Spinal cord (tissue), 10 donors: ENCODE measurements around the gene DNAJB2. TPM values are rescaled to one million over a fixed set of nuclear protein-coding genes. Genes with fewer than 3 reads are reported as not detected.
"Not testable (repeated sequence)": the region's sequence is repeated elsewhere in the genome, so short reads cannot be mapped to it uniquely, and the experiment has no call there.

ENCODE experiments used
- DNase-seq, 6 donors: peaks; one replicate each; pipeline versions ENCODE4 v3.0.0 to v3.0.0-alpha.2; 2013 to 2015; ENCODE audit warnings: low spot score in 6 of 6, low read depth in 4 of 6
- H3K27ac ChIP-seq: one replicate; pipeline ENCODE4 v1.5.1; 2013; ENCODE audit warnings: low read depth, low read length, control low read depth
- H3K27me3 ChIP-seq: one replicate; pipeline ENCODE4 v1.6.1; 2013; ENCODE audit warnings: low read length; ENCODE audit not compliant: control insufficient read depth, insufficient read depth
- H3K36me3 ChIP-seq: one replicate; pipeline ENCODE4 v1.6.1; 2013; ENCODE audit warnings: low read length; ENCODE audit not compliant: control insufficient read depth, insufficient read depth
- H3K4me1 ChIP-seq: one replicate; pipeline ENCODE4 v1.6.1; 2013; ENCODE audit warnings: low read length; ENCODE audit not compliant: control insufficient read depth, insufficient read depth
- H3K4me3 ChIP-seq: one replicate; pipeline ENCODE4 v1.5.1; 2013; ENCODE audit warnings: low read depth, low read length, control low read depth
- H3K9me3 ChIP-seq: one replicate; pipeline ENCODE4 v1.6.1; 2013; ENCODE audit warnings: low read length; ENCODE audit not compliant: control insufficient read depth, insufficient read depth
- WGBS: methylation state at CpG from one replicate; pipeline ENCODE4 v1.1.5; 2013; ENCODE audit warnings: missing lambda C conversion rate; ENCODE audit not compliant: insufficient coverage; 5-methylcytosine and 5-hydroxymethylcytosine counted together
- polyA plus RNA-seq, 2 donors: library from polyadenylated mRNA; unstranded; fragments of 120-200 nt; gene quantifications; one replicate each; pipeline ENCODE4 v1.2.1, GENCODE V29; 2013; ENCODE audit not compliant: insufficient read length in 2 of 2
- total RNA-seq, 2 donors: library from RNA; depleted of rRNA in 1 of 2; stranded (reverse); fragments of 120-200 nt in 1 of 2; fragments of >200 nt in 1 of 2; gene quantifications; one replicate each; pipeline versions ENCODE4 v1.2.3 to v1.2.4, GENCODE V29; 2013 to 2014
- donor health status: healthy.

DNAJB2 gene
- total and polyA plus RNA-seq, 4 donors, result 81.5 to 186 (median 132) TPM

- no peak for DNase-seq
- no peak overlapping the region for H3K4me3 ChIP-seq
- H3K4me1 ChIP-seq, result peaks cover 70% of the 10 kb centered on the region
- H3K9me3 ChIP-seq, result no peaks in the 10 kb centered on the region
- H3K36me3 ChIP-seq, result peaks cover 58% of the 10 kb centered on the region
- WGBS, result 58% methylated on average over 8 of the region's 8 CpGs
- H3K27ac ChIP-seq, result no peak overlapping the region
- no peaks in the 10 kb centered on the region for H3K27me3 ChIP-seq
These were observed 2.4 kb downstream of the DNAJB2 start for GRCh38 chr2:219281588-219281987.

GRCh38 chr2:219282375-219282774, 3.2 kb downstream of the DNAJB2 start:
- H3K27ac ChIP-seq, result peak overlapping the region; percentile 57
- 100% methylated on average over 1 of the region's 5 CpGs for WGBS
- no peak overlapping the region for H3K4me3 ChIP-seq
- no peaks in the 10 kb centered on the region for H3K9me3 ChIP-seq
- peaks cover 63% of the 10 kb centered on the region for H3K36me3 ChIP-seq
- peaks cover 77% of the 10 kb centered on the region for H3K4me1 ChIP-seq
- no peak for DNase-seq
- H3K27me3 ChIP-seq, result no peaks in the 10 kb centered on the region

- H3K4me1 ChIP-seq, result peaks cover 73% of the 10 kb centered on the region
- H3K36me3 ChIP-seq, result peaks cover 66% of the 10 kb centered on the region
- no peak overlapping the region for H3K4me3 ChIP-seq
- 94% methylated on average over 11 of the region's 17 CpGs for WGBS
- peak overlapping the region; percentile 57 for H3K27ac ChIP-seq
- no peaks in the 10 kb centered on the region for H3K9me3 ChIP-seq
- no peaks in the 10 kb centered on the region for H3K27me3 ChIP-seq
- no peak for DNase-seq
These were observed 3.9 kb downstream of the DNAJB2 start for GRCh38 chr2:219282943-219283581.

GRCh38 chr2:219284501-219285372, 5.6 kb downstream of the DNAJB2 start:
- peaks cover 68% of the 10 kb centered on the region for H3K4me1 ChIP-seq
- H3K27ac ChIP-seq, result peak overlapping the region; percentile 67
- no peaks in the 10 kb centered on the region for H3K9me3 ChIP-seq
- DNase-seq, result no peak
- H3K4me3 ChIP-seq, result no peak overlapping the region
- 88% methylated on average over 12 of the region's 16 CpGs for WGBS
- H3K36me3 ChIP-seq, result peaks cover 72% of the 10 kb centered on the region
- H3K27me3 ChIP-seq, result no peaks in the 10 kb centered on the region

GRCh38 chr2:219285373-219285735, 6.2 kb downstream of the DNAJB2 start:
- WGBS, result 83% methylated on average over 4 of the region's 12 CpGs
- no peak for DNase-seq
- no peaks in the 10 kb centered on the region for H3K27me3 ChIP-seq
- peak overlapping the region; percentile 67 for H3K27ac ChIP-seq
- H3K4me1 ChIP-seq, result peaks cover 68% of the 10 kb centered on the region
- no peak overlapping the region for H3K4me3 ChIP-seq
- peaks cover 74% of the 10 kb centered on the region for H3K36me3 ChIP-seq
- H3K9me3 ChIP-seq, result no peaks in the 10 kb centered on the region

GRCh38 chr2:219285894-219286425, 6.8 kb downstream of the DNAJB2 start:
- Histone ChIP-seq H3K4me1 (peaks cover 68% of the 10 kb centered on the region), H3K9me3 (no peaks in the 10 kb centered on the region), H3K27me3 (no peaks in the 10 kb centered on the region), H3K36me3 (peaks cover 75% of the 10 kb centered on the region), H3K4me3 (no peak overlapping the region), H3K27ac (peak overlapping the region; percentile 76)
- peak in 2 of 6 donors; percentile 79 to 80 for DNase-seq
- WGBS, result 30% methylated on average over 9 of the region's 17 CpGs

GRCh38 chr2:219286436-219287115, 7.4 kb downstream of the DNAJB2 start:
- Histone ChIP-seq H3K36me3 (peaks cover 69% of the 10 kb centered on the region), H3K9me3 (no peaks in the 10 kb centered on the region), H3K27me3 (no peaks in the 10 kb centered on the region), H3K4me3 (no peak overlapping the region), H3K27ac (peak overlapping the region; percentile 76), H3K4me1 (peaks cover 65% of the 10 kb centered on the region)
- WGBS, result 76% methylated on average over 10 of the region's 12 CpGs
- DNase-seq, result peak in 1 of 6 donors; percentile 32

GRCh38 chr2:219287116-219287440, 7.9 kb downstream of the DNAJB2 start:
- not testable (repeated sequence) for H3K27me3 ChIP-seq, H3K4me3 ChIP-seq, H3K9me3 ChIP-seq, DNase-seq
- peaks cover 60% of the 10 kb centered on the region for H3K4me1 ChIP-seq
- H3K27ac ChIP-seq, result peak overlapping the region; percentile 76
- peaks cover 64% of the 10 kb centered on the region for H3K36me3 ChIP-seq
- 85% methylated on average over 4 of the region's 6 CpGs for WGBS

GRCh38 chr2:219287580-219288265, 8.6 kb downstream of the DNAJB2 start:
- Histone ChIP-seq H3K27me3 (no peaks in the 10 kb centered on the region), H3K36me3 (peaks cover 62% of the 10 kb centered on the region)

More at GRCh38 chr2:219287580-219288265, 8.6 kb downstream of the DNAJB2 start:
- WGBS, result 84% methylated on average over 9 of the region's 10 CpGs
- DNase-seq, result no peak
- Histone ChIP-seq H3K9me3 (no peaks in the 10 kb centered on the region), H3K4me3 (no peak overlapping the region), H3K4me1 (peaks cover 59% of the 10 kb centered on the region), H3K27ac (no peak overlapping the region)
